Activated naive CD4-positive, alpha-beta T cell (primary cell): ENCODE measurements around the gene PGAP3.

ENCODE experiments used
- DNase-seq, 4 experiments: peaks; one replicate each; lab custom pipeline; 2025; lab: John Stamatoyannopoulos, UW

The PGAP3 gene

GRCh38 chr17:39622380-39623006, 65.4 kb downstream of the PGAP3 start:
- DNase-seq = no peak

- DNase-seq = peak; percentile 82 to 89 (median 85)
Measured at GRCh38 chr17:39621523-39622379, 66.1 kb downstream of the PGAP3 start.
